ENCODE measurements around the gene OR13C9.
"Not testable (repeated sequence)": the region's sequence is repeated elsewhere in the genome, so short reads cannot be mapped to it uniquely, and the experiment has no call there.

The OR13C9 gene

GRCh38 chr9:104618104-104618503 is at the start of gene OR13C9:
TSS of gene OR13C9 (minus strand) at chr9:104618204. CDS start at chr9:104618204, 0 bp downstream.
- DNase-seq, result no peak

GRCh38 chr9:104658496-104659195 is 40.6 kb upstream of the OR13C9 start:
- no peak for DNase-seq

- DNase-seq, result no peak
These were observed 17.5 kb upstream of the OR13C9 start for GRCh38 chr9:104635456-104635855.

GRCh38 chr9:104633976-104634520 is 16.0 kb upstream of the OR13C9 start:
- DNase-seq, result no peak

GRCh38 chr9:104625964-104626363 is 8.0 kb upstream of the OR13C9 start:
- DNase-seq, result not testable (repeated sequence)

GRCh38 chr9:104617418-104617817 is 586 bp downstream of the OR13C9 start:
- no peak for DNase-seq

- DNase-seq, result no peak
These were observed 6.8 kb downstream of the OR13C9 start for GRCh38 chr9:104611213-104611612.

- no peak for DNase-seq
These were observed 9.7 kb downstream of the OR13C9 start for GRCh38 chr9:104608336-104608735.

GRCh38 chr9:104606152-104606551 is 11.9 kb downstream of the OR13C9 start:
- DNase-seq, result no peak

- DNase-seq, result not testable (repeated sequence)
These were observed 12.5 kb downstream of the OR13C9 start, which contains the start of gene OR13C2 for GRCh38 chr9:104605527-104605926. TSS of gene OR13C2 (minus strand) at chr9:104605627. CDS start at chr9:104605627, 0 bp downstream.

- DNase-seq, result no peak
These were observed 13.2 kb downstream of the OR13C9 start for GRCh38 chr9:104604801-104605200.

- DNase-seq, result not testable (repeated sequence)
These were observed 18.7 kb downstream of the OR13C9 start, which contains the start of gene OR13C5 for GRCh38 chr9:104599313-104599712. TSS of gene OR13C5 (minus strand) at chr9:104599413. CDS start at chr9:104599413, 0 bp downstream.

- not testable (repeated sequence) for DNase-seq
These were observed 19.3 kb downstream of the OR13C9 start for GRCh38 chr9:104598749-104599148.

- DNase-seq, result no peak
These were observed 28.4 kb downstream of the OR13C9 start for GRCh38 chr9:104589626-104590025.

GRCh38 chr9:104586496-104587180 is 31.4 kb downstream of the OR13C9 start:
- no peak for DNase-seq

GRCh38 chr9:104580562-104580961 is 37.4 kb downstream of the OR13C9 start:
- no peak for DNase-seq

- no peak for DNase-seq
These were observed 40.7 kb downstream of the OR13C9 start for GRCh38 chr9:104577263-104577662.

- DNase-seq, result no peak
These were observed 42.5 kb downstream of the OR13C9 start for GRCh38 chr9:104575456-104575855.

GRCh38 chr9:104572612-104573011 is 45.4 kb downstream of the OR13C9 start:
- DNase-seq, result no peak

- DNase-seq, result no peak
These were observed 49.1 kb downstream of the OR13C9 start, which contains the start of gene OR13C8 for GRCh38 chr9:104568868-104569267. TSS of gene OR13C8 (plus strand) at chr9:104569168. CDS start at chr9:104569168, 0 bp downstream.
